ENCODE measurements around the gene ANKDD1B. TPM values are rescaled to one million over a fixed set of nuclear protein-coding genes. Genes with fewer than 3 reads are reported as not detected.
"Not testable (repeated sequence)": the region's sequence is repeated elsewhere in the genome, so short reads cannot be mapped to it uniquely, and the experiment has no call there.

The ANKDD1B gene
- total RNA-seq, 1 donor from 2014 or later, result 1.0 TPM

DNA sequence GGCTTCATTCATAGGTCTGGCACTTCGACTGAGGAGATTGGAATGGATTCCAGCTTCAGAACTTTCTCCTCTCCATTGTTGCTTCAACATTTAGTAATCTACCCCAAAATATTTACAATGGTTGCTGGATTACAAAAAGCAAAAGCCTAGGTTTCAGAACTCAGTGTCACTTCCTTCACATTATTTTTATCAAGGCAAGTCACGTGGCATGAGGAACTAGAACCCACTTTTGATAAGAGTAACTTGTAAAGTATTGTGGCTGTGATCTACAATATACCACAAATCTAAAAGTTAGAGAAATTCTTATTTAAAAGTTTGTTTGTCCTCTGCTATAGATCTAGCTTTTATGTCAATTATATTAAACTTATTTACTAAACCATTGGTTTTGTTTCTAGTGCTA, 39.7 kb upstream of the ANKDD1B start:
- peaks cover 22% of the 10 kb centered on the region for H3K36me3 Mint-ChIP-seq (ENCODE audit: low read depth)
- no peaks in the 10 kb centered on the region for H3K9me3 Mint-ChIP-seq
- intact Hi-C loops (cut with micrococcal nuclease), result loop anchor here (1.0 to 10.0 kb wide), 2 partner anchors 60 to 103 kb away; partner anchors contain the start of genes CERT1 and POLK
- H3K4me3 Mint-ChIP-seq, result peak overlapping the region; percentile 6
- H3K27ac Mint-ChIP-seq, result peak overlapping the region; percentile 57
- ChIA-PET POLR2A (interaction anchor here (0.6 to 0.9 kb wide), 2 partner anchors 11 to 60 kb away, joined by 3 to 6 read pairs; partner anchors contain the start of genes CERT1 and POLK), CTCF (no interaction called here)
- TF ChIP-seq, protein P1, sequence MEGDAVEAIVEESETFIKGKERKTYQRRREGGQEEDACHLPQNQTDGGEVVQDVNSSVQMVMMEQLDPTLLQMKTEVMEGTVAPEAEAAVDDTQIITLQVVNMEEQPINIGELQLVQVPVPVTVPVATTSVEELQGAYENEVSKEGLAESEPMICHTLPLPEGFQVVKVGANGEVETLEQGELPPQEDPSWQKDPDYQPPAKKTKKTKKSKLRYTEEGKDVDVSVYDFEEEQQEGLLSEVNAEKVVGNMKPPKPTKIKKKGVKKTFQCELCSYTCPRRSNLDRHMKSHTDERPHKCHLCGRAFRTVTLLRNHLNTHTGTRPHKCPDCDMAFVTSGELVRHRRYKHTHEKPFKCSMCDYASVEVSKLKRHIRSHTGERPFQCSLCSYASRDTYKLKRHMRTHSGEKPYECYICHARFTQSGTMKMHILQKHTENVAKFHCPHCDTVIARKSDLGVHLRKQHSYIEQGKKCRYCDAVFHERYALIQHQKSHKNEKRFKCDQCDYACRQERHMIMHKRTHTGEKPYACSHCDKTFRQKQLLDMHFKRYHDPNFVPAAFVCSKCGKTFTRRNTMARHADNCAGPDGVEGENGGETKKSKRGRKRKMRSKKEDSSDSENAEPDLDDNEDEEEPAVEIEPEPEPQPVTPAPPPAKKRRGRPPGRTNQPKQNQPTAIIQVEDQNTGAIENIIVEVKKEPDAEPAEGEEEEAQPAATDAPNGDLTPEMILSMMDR (IDR thresholded peaks at IDR 0.05), result no peak
- DNase-seq, result no peak
- no peak for ATAC-seq (ENCODE audit: low read depth)
- H3K4me1 Mint-ChIP-seq, result peaks cover 53% of the 10 kb centered on the region
- no peaks in the 10 kb centered on the region for H3K27me3 Mint-ChIP-seq

DNA sequence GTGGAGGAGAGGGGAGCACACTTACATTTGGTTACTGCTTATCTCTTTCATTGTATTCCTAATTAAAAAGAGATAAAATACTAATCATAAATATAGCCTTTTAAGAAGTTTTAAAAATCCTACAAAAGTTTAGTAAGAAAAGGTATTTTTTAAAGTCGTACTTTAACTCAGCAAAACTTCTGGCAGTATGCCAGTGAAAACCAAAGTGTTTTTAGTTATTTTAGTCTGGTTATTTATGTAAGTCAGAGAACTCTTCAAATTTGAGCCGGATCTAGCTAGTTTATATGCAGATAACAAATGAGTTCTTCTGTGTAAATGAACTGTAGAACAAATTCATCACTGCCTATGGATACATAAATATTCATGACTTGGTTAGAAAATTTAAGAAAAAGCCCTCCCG, 36.5 kb upstream of the ANKDD1B start:
- CTCF ChIA-PET, result interaction anchor here (0.9 kb wide), 1 partner anchor 238 kb away, joined by 3 read pairs; the partner anchor contains the start of gene HMGCR
- intact Hi-C loops (cut with micrococcal nuclease), result loop anchor here (1.0 to 10.0 kb wide), 8 partner anchors 7 to 337 kb away; partner anchors contain the start of genes ANKRD31, CERT1, POC5 and POLK
- H3K27ac Mint-ChIP-seq, result peak overlapping the region; percentile 86

DNA sequence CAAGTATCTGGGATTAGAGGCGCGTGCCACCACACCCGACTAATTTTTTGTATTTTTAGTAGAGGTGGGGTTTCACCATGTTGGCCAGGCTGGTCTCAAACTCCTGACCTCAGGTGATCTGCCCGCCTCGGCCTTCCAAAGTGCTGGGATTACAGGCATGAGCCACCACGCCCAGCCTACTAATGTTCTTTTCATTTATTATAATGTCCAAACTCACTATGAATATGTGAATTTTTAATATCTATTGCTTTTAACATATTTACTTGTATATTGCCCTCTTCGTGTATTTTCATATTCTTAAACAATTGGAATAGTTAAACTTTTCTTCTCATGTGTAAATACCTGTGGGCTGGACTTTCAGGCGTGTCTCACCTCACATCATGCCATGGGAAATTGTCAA, 33.0 kb upstream of the ANKDD1B start:
- H3K27ac Mint-ChIP-seq; CTCF ChIA-PET; H3K4me3 Mint-ChIP-seq; H3K9me3 Mint-ChIP-seq; H3K27me3 Mint-ChIP-seq; ATAC-seq (ENCODE audit: low read depth); DNase-seq: not testable (repeated sequence)
- intact Hi-C loops (cut with micrococcal nuclease), result loop anchor here (5.0 to 10.0 kb wide), 2 partner anchors 97 to 341 kb away; partner anchors contain the start of gene ANKRD31
- peaks cover 35% of the 10 kb centered on the region for H3K36me3 Mint-ChIP-seq (ENCODE audit: low read depth)
- peaks cover 18% of the 10 kb centered on the region for H3K4me1 Mint-ChIP-seq
- POLR2A ChIA-PET, result interaction anchor here (0.6 kb wide), 1 partner anchor 55 kb away, joined by 4 read pairs; no protein-coding TSS in a partner anchor

More for the DNA sequence above, 36.5 kb upstream of the ANKDD1B start:
- ATAC-seq (ENCODE audit: low read depth), result no peak
- peak overlapping the region; percentile 76 for H3K4me3 Mint-ChIP-seq
- H3K9me3 Mint-ChIP-seq, result no peaks in the 10 kb centered on the region
- DNase-seq, result no peak
- H3K27me3 Mint-ChIP-seq, result no peaks in the 10 kb centered on the region
- TF ChIP-seq, protein P1 (IDR thresholded peaks at IDR 0.05), result no peak
- peaks cover 37% of the 10 kb centered on the region for H3K4me1 Mint-ChIP-seq
- peaks cover 30% of the 10 kb centered on the region for H3K36me3 Mint-ChIP-seq (ENCODE audit: low read depth)
- POLR2A ChIA-PET, result interaction anchor here (0.9 to 2.0 kb wide), 4 partner anchors 8 to 272 kb away, joined by 3 to 9 read pairs (median 6); no protein-coding TSS in a partner anchor

- H3K36me3 Mint-ChIP-seq (ENCODE audit: low read depth), result peaks cover 44% of the 10 kb centered on the region
- DNase-seq (no peak), ATAC-seq (ENCODE audit: low read depth) (no peak)
- H3K27ac Mint-ChIP-seq, result no peak overlapping the region
- TF ChIP-seq, protein P1 (IDR thresholded peaks at IDR 0.05), result no peak
- intact Hi-C loops (cut with micrococcal nuclease), result loop anchor here (5.0 kb wide), 1 partner anchor 32 kb away; no protein-coding TSS in a partner anchor
- H3K4me3 Mint-ChIP-seq, result no peak overlapping the region
- no peaks in the 10 kb centered on the region for H3K4me1 Mint-ChIP-seq
- no peaks in the 10 kb centered on the region for H3K9me3 Mint-ChIP-seq
- ChIA-PET CTCF (no interaction called here), POLR2A (no interaction called here)
- H3K27me3 Mint-ChIP-seq, result no peaks in the 10 kb centered on the region
Observed at GRCh38 chr5:75584641-75585040, 26.6 kb upstream of the ANKDD1B start.

DNA sequence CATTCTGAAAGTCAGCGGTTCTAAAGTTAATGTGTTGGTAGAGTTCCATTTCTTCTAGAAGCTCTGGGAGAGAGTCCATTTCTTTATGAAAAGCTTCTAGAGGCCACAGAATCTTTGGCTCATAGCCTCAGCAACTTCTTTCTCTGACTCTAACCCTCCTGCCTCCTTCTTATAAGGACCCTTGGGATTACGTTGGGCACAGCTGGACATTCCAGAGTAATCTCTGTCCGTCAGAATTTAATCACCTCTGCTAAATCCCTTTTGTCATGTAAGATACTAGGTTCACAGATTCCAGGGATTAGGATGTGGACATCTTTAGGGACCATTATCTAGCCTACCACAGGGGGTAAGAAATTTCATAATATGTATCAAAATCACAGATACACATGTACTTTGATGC, 22.6 kb upstream of the ANKDD1B start:
- H3K4me1 Mint-ChIP-seq, result no peaks in the 10 kb centered on the region
- ChIA-PET POLR2A (no interaction called here), CTCF (no interaction called here)
- no peak overlapping the region for H3K27ac Mint-ChIP-seq
- no peaks in the 10 kb centered on the region for H3K27me3 Mint-ChIP-seq
- ATAC-seq (ENCODE audit: low read depth), result no peak
- no peak for DNase-seq
- TF ChIP-seq, protein P1 (IDR thresholded peaks at IDR 0.05), result no peak
- H3K4me3 Mint-ChIP-seq, result no peak overlapping the region
- intact Hi-C loops (cut with micrococcal nuclease), result loop anchor here (5.0 kb wide), 1 partner anchor 36 kb away; no protein-coding TSS in a partner anchor
- H3K36me3 Mint-ChIP-seq (ENCODE audit: low read depth), result peaks cover 57% of the 10 kb centered on the region
- H3K9me3 Mint-ChIP-seq, result no peaks in the 10 kb centered on the region

Measured in activated B cell treated with CpG ODN at 0.5 μM for 24 hours (primary cell).